ENCODE data around the gene EVI2B. TPM values are rescaled to one million over a fixed set of nuclear protein-coding genes. Genes with fewer than 3 reads are reported as not detected.

Gene EVI2B
- total RNA-seq, 2 experiments from 2014 or later: 17.4 to 71.0 TPM

DNA sequence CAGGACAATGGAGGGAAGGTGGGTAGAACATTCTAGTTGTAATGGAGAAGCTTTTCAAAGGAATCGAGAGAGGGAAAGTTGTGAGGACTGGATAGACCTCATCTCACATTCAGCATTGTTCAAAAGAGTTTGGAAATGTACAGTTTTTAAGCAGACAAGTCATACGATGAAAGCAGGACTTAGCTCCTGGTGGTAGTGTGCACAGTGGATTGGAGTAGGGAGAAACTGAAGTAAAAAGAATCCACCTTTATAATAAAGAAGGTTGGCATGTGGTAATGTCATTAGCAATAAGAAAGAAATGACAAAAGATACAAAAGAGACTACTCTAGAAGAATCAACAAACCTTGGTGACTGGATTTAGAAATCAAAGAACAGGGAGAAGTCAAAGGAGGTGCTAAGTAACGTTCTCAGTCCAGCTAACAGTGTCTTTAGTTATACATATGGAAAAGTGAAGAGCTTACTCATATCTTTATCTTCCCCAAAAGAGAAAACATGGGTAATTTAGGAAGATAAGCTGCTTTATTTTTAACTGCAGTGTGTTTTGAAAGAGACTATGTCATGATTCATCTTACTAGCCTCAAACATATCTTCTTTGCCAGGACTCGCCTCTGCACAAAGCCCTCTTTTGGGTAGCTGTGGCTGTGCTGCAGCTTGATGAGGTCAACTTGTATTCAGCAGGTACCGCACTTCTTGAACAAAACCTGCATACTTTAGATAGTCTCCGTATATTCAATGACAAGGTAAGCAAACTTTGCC lies 26.2 kb upstream of the EVI2B start:
- H3K27ac ChIP-seq (ENCODE audit: low read depth, low read length, poor library complexity, severe bottlenecking): no peak overlapping the region
- H3K4me3 ChIP-seq (ENCODE audit: low read depth, low read length, poor library complexity, severe bottlenecking): no peak overlapping the region
- no peak overlapping the region for H2AFZ ChIP-seq (ENCODE audit: low read length)
- intact Hi-C loops (cut with micrococcal nuclease; ENCODE audit: unreplicated experiment): no loop called here
- POLR2A ChIA-PET: interaction anchor here (0.6 to 1.7 kb wide), 2 partner anchors 17 to 850 kb away, joined by 4 read pairs; no protein-coding TSS in a partner anchor
- no peaks in the 10 kb centered on the region for H4K20me1 ChIP-seq (ENCODE audit: insufficient read depth, low read length)
- H3K4me1 ChIP-seq (ENCODE audit: insufficient read depth, low read length, poor library complexity, severe bottlenecking): no peaks in the 10 kb centered on the region
- TF ChIP-seq, protein P1, sequence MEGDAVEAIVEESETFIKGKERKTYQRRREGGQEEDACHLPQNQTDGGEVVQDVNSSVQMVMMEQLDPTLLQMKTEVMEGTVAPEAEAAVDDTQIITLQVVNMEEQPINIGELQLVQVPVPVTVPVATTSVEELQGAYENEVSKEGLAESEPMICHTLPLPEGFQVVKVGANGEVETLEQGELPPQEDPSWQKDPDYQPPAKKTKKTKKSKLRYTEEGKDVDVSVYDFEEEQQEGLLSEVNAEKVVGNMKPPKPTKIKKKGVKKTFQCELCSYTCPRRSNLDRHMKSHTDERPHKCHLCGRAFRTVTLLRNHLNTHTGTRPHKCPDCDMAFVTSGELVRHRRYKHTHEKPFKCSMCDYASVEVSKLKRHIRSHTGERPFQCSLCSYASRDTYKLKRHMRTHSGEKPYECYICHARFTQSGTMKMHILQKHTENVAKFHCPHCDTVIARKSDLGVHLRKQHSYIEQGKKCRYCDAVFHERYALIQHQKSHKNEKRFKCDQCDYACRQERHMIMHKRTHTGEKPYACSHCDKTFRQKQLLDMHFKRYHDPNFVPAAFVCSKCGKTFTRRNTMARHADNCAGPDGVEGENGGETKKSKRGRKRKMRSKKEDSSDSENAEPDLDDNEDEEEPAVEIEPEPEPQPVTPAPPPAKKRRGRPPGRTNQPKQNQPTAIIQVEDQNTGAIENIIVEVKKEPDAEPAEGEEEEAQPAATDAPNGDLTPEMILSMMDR (conservative IDR thresholded peaks at IDR 0.05; ENCODE audit: low read length): no peak
- CTCF ChIA-PET (ENCODE audit: unreplicated experiment): no interaction called here
- H3K9me2 ChIP-seq (ENCODE audit: insufficient read depth, low read length): no peaks in the 10 kb centered on the region
- no peak for DNase-seq (ENCODE audit: low spot score)
- BruUV-seq (replicated peaks): no TSS peak
- no peak overlapping the region for H3K4me2 ChIP-seq (ENCODE audit: low read length)
- H3K9me3 ChIP-seq (ENCODE audit: low read length): no peaks in the 10 kb centered on the region
- peaks cover 59% of the 10 kb centered on the region for H3K36me3 ChIP-seq (ENCODE audit: insufficient read depth, low read length)
- H3K79me2 ChIP-seq (ENCODE audit: insufficient read depth, low read depth, low read length): no peaks in the 10 kb centered on the region

DNA sequence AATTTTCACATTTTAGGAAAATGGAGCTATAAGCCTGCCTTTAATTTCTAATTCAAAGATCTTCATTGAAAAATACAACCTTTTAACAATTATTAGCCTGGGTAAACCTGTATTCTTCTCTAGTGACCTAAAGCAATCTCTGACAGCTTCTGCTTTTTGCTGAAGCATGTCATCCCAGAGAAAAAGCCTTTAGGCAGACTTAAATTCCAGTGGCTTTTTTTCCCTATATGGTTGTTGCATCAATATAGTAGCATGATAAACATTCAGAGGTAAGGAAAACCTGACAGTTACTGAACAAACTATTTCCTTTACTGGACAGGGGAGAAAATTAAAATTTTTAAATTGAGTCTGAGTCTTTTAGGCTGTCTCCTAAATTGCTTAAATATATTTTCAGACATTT lies 15.4 kb upstream of the EVI2B start:
- POLR2A ChIA-PET: interaction anchor here (0.6 kb wide), 1 partner anchor 10 kb away, joined by 3 read pairs; no protein-coding TSS in a partner anchor

DNA sequence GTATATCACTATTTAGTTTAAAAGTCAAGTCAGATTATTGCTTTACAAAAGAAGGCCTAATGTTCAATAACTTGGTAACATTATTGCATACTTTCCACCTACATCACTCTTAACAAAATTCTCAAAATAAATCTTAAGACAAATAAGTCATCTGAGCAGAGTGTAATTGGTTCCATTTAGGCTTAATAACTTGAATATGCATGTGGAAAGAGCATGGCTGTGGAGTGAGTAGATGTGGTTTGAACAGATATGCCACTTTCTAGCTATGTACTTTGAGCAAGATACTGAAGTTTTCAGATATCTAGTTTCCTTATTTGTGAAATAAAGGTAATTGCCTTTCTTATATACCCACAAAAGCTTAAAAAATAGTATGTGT lies 14.3 kb upstream of the EVI2B start:
- CTCF ChIA-PET (ENCODE audit: unreplicated experiment): no interaction called here
- intact Hi-C loops (cut with micrococcal nuclease; ENCODE audit: unreplicated experiment): no loop called here

More for the DNA sequence above, 15.4 kb upstream of the EVI2B start:
- no peaks in the 10 kb centered on the region for H3K79me2 ChIP-seq (ENCODE audit: insufficient read depth, low read depth, low read length)
- no TSS peak for BruUV-seq (replicated peaks)
- CTCF ChIA-PET (ENCODE audit: unreplicated experiment): no interaction called here
- H4K20me1 ChIP-seq (ENCODE audit: insufficient read depth, low read length): no peaks in the 10 kb centered on the region
- no peaks in the 10 kb centered on the region for H3K9me2 ChIP-seq (ENCODE audit: insufficient read depth, low read length)
- intact Hi-C loops (cut with micrococcal nuclease; ENCODE audit: unreplicated experiment): no loop called here
- H2AFZ ChIP-seq (ENCODE audit: low read length): no peak overlapping the region
- H3K36me3 ChIP-seq (ENCODE audit: insufficient read depth, low read length): peaks cover 30% of the 10 kb centered on the region
- H3K9me3 ChIP-seq (ENCODE audit: low read length): no peaks in the 10 kb centered on the region
- TF ChIP-seq, protein P1 (conservative IDR thresholded peaks at IDR 0.05; ENCODE audit: low read length): no peak
- no peak for TF ChIP-seq EZH2phosphoT487 (IDR thresholded peaks at IDR 0.05; ENCODE audit: borderline replicate concordance, low read depth, low read length)
- no peak for DNase-seq (ENCODE audit: low spot score)
- no peak overlapping the region for H3K27ac ChIP-seq (ENCODE audit: low read depth, low read length, poor library complexity, severe bottlenecking)
- no peaks in the 10 kb centered on the region for H3K4me1 ChIP-seq (ENCODE audit: insufficient read depth, low read length, poor library complexity, severe bottlenecking)
- no peak overlapping the region for H3K4me2 ChIP-seq (ENCODE audit: low read length)
- H3K4me3 ChIP-seq (ENCODE audit: low read depth, low read length, poor library complexity, severe bottlenecking): no peak overlapping the region

More for the DNA sequence above, 14.3 kb upstream of the EVI2B start:
- H3K36me3 ChIP-seq (ENCODE audit: insufficient read depth, low read length): peaks cover 30% of the 10 kb centered on the region
- no peaks in the 10 kb centered on the region for H4K20me1 ChIP-seq (ENCODE audit: insufficient read depth, low read length)
- H3K4me3 ChIP-seq (ENCODE audit: low read depth, low read length, poor library complexity, severe bottlenecking): no peak overlapping the region
- POLR2A ChIA-PET: interaction anchor here (0.7 kb wide), 1 partner anchor 8 kb away, joined by 5 read pairs; no protein-coding TSS in a partner anchor
- DNase-seq (ENCODE audit: low spot score): no peak
- no TSS peak for BruUV-seq (replicated peaks)
- no peak overlapping the region for H2AFZ ChIP-seq (ENCODE audit: low read length)
- no peaks in the 10 kb centered on the region for H3K79me2 ChIP-seq (ENCODE audit: insufficient read depth, low read depth, low read length)
- no peaks in the 10 kb centered on the region for H3K9me2 ChIP-seq (ENCODE audit: insufficient read depth, low read length)
- H3K4me2 ChIP-seq (ENCODE audit: low read length): no peak overlapping the region
- no peaks in the 10 kb centered on the region for H3K4me1 ChIP-seq (ENCODE audit: insufficient read depth, low read length, poor library complexity, severe bottlenecking)
- H3K27ac ChIP-seq (ENCODE audit: low read depth, low read length, poor library complexity, severe bottlenecking): no peak overlapping the region
- H3K9me3 ChIP-seq (ENCODE audit: low read length): no peaks in the 10 kb centered on the region
- TF ChIP-seq, protein P1 (conservative IDR thresholded peaks at IDR 0.05; ENCODE audit: low read length): no peak
- TF ChIP-seq EZH2phosphoT487 (IDR thresholded peaks at IDR 0.05; ENCODE audit: borderline replicate concordance, low read depth, low read length): no peak

Measured in OCI-LY7 (cell line).